Transverse colon (tissue), 4 donors: Measurements from ENCODE around the gene ZKSCAN1.
"Not testable (repeated sequence)": the region's sequence is repeated elsewhere in the genome, so short reads cannot be mapped to it uniquely, and the experiment has no call there.

Experiments
- EP300 ChIP-seq: sonication (generic); formaldehyde crosslinking; IDR thresholded peaks from one replicate; pipeline ENCODE4 v1.6.1; 2017; ENCODE audit warnings: antibody characterized with exemption, low read depth
- POLR2A ChIP-seq: fragments of 450-650 bp; IDR thresholded peaks from one replicate; pipeline ENCODE4 v1.6.1; 2016; ENCODE audit warnings: antibody characterized with exemption, mild to moderate bottlenecking, moderate library complexity
- POLR2AphosphoS5 ChIP-seq, 3 donors: sonication (generic); formaldehyde crosslinking; IDR thresholded peaks; one replicate each; pipeline ENCODE4 v1.6.1; 2016; ENCODE audit warnings: antibody characterized with exemption in 3 of 3
- TF ChIP-seq, protein P1 (sequence below), 5 experiments: fragments of 200-600 bp in 3 of 5; fragments of 450-650 bp in 2 of 5; sonication (generic) in 3 of 5; IDR thresholded peaks; 1 replicate in 2 of 5; 2 replicates in 3 of 5; pipeline ENCODE4 v1.5.1; 2016 to 2017; ENCODE audit warnings: antibody characterized with exemption in 5 of 5, inconsistent platforms in 3 of 5, mild to moderate bottlenecking in 2 of 5, moderate library complexity in 1 of 5

DNA sequence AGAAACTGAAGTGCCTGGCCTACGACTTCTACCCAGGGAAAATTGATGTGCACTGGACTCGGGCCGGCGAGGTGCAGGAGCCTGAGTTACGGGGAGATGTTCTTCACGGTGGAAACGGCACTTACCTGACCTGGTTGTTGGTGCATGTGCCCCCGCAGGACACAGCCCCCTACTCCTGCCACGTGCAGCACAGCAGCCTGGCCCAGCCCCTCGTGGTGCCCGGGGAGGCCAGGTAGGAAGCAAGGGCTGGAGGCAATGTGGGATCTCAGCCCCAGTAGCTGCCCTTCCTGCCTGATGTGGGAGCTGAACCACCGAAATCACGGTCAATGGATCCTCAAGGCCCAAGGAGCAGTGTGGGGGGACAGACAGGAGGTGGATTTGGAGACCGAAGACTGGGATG, 28.1 kb upstream of the ZKSCAN1 start:
- TF ChIP-seq, protein P1, sequence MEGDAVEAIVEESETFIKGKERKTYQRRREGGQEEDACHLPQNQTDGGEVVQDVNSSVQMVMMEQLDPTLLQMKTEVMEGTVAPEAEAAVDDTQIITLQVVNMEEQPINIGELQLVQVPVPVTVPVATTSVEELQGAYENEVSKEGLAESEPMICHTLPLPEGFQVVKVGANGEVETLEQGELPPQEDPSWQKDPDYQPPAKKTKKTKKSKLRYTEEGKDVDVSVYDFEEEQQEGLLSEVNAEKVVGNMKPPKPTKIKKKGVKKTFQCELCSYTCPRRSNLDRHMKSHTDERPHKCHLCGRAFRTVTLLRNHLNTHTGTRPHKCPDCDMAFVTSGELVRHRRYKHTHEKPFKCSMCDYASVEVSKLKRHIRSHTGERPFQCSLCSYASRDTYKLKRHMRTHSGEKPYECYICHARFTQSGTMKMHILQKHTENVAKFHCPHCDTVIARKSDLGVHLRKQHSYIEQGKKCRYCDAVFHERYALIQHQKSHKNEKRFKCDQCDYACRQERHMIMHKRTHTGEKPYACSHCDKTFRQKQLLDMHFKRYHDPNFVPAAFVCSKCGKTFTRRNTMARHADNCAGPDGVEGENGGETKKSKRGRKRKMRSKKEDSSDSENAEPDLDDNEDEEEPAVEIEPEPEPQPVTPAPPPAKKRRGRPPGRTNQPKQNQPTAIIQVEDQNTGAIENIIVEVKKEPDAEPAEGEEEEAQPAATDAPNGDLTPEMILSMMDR (IDR thresholded peaks at IDR 0.05): not testable (repeated sequence)
- not testable (repeated sequence) for TF ChIP-seq POLR2A; POLR2AphosphoS5 (IDR thresholded peaks at IDR 0.05); EP300
